ENCODE results near the gene CHRNA7.

Gene CHRNA7

GRCh38 chr15:32218666-32219065, 188.4 kb downstream of the CHRNA7 start:
- no peaks in the 10 kb centered on the region for H3K27me3 ChIP-seq (replicated peaks; ENCODE audit: control insufficient read depth, insufficient read depth, low read length)
- H3K9ac ChIP-seq (ENCODE audit: low read length), result no peak overlapping the region
- peaks cover 8% of the 10 kb centered on the region for H3K9me3 ChIP-seq (ENCODE audit: control insufficient read depth, low read length)
- H3K36me3 ChIP-seq (ENCODE audit: control insufficient read depth, insufficient read depth, low read length, severe bottlenecking), result no peaks in the 10 kb centered on the region
- no peak for DNase-seq (ENCODE audit: low read depth)
- H3K4me3 ChIP-seq (ENCODE audit: low read length), result no peak overlapping the region
- no peaks in the 10 kb centered on the region for H3K4me1 ChIP-seq (ENCODE audit: control insufficient read depth, insufficient read depth, low read length)

All from adipocyte (in vitro differentiated cells).